ENCODE results near the gene PIPOX. TPM values are rescaled to one million over a fixed set of nuclear protein-coding genes. Genes with fewer than 3 reads are reported as not detected.

The PIPOX gene
- total and polyA plus RNA-seq, 2 donors (not counting 3 experiments of a cell fraction or from before 2014, with no cell fraction given) = 0.62 to 2.5 TPM

DNA sequence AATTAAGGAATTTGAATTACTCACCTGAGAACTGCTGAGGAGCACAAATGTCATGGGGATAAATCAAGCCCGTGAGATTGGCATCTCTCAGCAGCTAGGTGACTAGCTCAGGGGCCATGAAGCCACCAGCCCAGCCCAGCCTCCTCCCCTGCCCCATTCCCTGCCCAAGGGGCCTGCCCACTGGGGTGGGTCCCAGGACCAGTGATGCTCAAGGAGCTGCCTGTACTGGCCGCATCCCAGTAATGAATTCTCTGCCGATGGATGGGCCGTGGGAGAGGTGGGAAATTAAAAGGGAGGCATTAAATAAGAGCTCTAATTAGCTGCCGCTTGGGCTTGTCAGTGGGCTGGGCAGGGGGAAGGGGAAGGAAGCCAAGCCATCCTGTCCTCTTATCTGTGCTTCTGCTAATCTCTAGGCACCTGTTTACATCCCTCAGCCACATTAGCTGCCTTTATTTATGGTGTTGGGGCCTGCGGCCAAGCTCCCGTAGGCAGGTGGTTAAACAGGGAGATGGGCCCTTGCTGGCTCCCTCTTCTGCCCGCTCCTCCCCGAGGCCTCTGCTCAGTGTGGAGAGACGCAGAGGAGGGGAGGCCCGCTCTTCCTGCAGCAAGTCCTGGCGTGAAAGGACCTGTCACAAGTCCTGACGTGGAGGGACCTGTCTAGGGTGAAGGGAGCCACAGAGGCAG, 48.8 kb downstream of the PIPOX start:
- intact Hi-C loops (cut with micrococcal nuclease) = no loop called here
- CTCF ChIA-PET = interaction anchor here (0.7 to 4.5 kb wide), 6 partner anchors 20 to 138 kb away, joined by 4 to 23 read pairs (median 5); no protein-coding TSS in a partner anchor
- no TSS peak for BruUV-seq (replicated peaks)

More for the DNA sequence above, 48.8 kb downstream of the PIPOX start:
- Histone ChIP-seq H3K4me3 (replicated peaks in 1 of 3; ENCODE audit: insufficient read depth in 1 of 3, low read depth in 1 of 3, low read length in 3 of 3) (no peak overlapping the region), H3K9me3 (replicated peaks; ENCODE audit: control insufficient read depth, insufficient read depth, low read length) (no peaks in the 10 kb centered on the region), H3K4me1 (ENCODE audit: control insufficient read depth, extremely low read depth, insufficient read depth, low read length) (no peaks in the 10 kb centered on the region), H3K4me2 (ENCODE audit: insufficient read depth, low read length) (no peak overlapping the region), H3K27me3 (ENCODE audit: control insufficient read depth in 2 of 2, insufficient read depth in 2 of 2, low read length in 2 of 2) (no peaks in the 10 kb centered on the region), H2AFZ (ENCODE audit: low read depth, low read length) (no peak overlapping the region), H3K27ac (ENCODE audit: insufficient read depth, low read depth, low read length) (no peak overlapping the region), H3K36me3 (ENCODE audit: control insufficient read depth in 2 of 2, extremely low read depth in 1 of 2, insufficient read depth in 2 of 2, low read length in 2 of 2) (peaks cover 0 to 25% of the 10 kb centered on the region in 2 experiments), H3K9ac (replicated peaks; ENCODE audit: extremely low read depth, insufficient read depth, low read length) (no peak overlapping the region), H3K79me2 (ENCODE audit: control insufficient read depth, insufficient read depth, low read length) (no peaks in the 10 kb centered on the region), H3K9me1 (replicated peaks; ENCODE audit: control insufficient read depth, extremely low read depth, insufficient read depth, low read length) (no peaks in the 10 kb centered on the region), H4K20me1 (replicated peaks; ENCODE audit: control insufficient read depth, extremely low read depth, insufficient read depth, low read length) (no peaks in the 10 kb centered on the region)
- TF ChIP-seq GATA2 (IDR thresholded peaks at IDR 0.05; ENCODE audit: insufficient read depth, insufficient read length, low read depth, low read length) (no peak), MYC (IDR thresholded peaks at IDR 0.05; ENCODE audit: low read depth, low read length) (no peak), POLR2AphosphoS5 (IDR thresholded peaks at IDR 0.05; ENCODE audit: insufficient read depth, low read depth, low read length) (no peak), MAX (IDR thresholded peaks at IDR 0.05; ENCODE audit: insufficient read depth, insufficient read length) (no peak), JUN (IDR thresholded peaks at IDR 0.05; ENCODE audit: borderline replicate concordance, insufficient read depth, insufficient read length, low read depth) (no peak), FOS (IDR thresholded peaks at IDR 0.05; ENCODE audit: borderline replicate concordance, insufficient read depth, low read length) (no peak), POLR2A (IDR thresholded peaks at IDR 0.05; ENCODE audit: low read depth, low read length) (no peak), EZH2 (IDR thresholded peaks at IDR 0.05; ENCODE audit: borderline replicate concordance, low read depth, low read length, severe bottlenecking) (no peak)
- TF ChIP-seq, protein P1, sequence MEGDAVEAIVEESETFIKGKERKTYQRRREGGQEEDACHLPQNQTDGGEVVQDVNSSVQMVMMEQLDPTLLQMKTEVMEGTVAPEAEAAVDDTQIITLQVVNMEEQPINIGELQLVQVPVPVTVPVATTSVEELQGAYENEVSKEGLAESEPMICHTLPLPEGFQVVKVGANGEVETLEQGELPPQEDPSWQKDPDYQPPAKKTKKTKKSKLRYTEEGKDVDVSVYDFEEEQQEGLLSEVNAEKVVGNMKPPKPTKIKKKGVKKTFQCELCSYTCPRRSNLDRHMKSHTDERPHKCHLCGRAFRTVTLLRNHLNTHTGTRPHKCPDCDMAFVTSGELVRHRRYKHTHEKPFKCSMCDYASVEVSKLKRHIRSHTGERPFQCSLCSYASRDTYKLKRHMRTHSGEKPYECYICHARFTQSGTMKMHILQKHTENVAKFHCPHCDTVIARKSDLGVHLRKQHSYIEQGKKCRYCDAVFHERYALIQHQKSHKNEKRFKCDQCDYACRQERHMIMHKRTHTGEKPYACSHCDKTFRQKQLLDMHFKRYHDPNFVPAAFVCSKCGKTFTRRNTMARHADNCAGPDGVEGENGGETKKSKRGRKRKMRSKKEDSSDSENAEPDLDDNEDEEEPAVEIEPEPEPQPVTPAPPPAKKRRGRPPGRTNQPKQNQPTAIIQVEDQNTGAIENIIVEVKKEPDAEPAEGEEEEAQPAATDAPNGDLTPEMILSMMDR (IDR thresholded peaks at IDR 0.05; ENCODE audit: extremely low read depth in 1 of 2, insufficient read depth in 1 of 2, low read depth in 1 of 2, low read length in 2 of 2) = no peak
- POLR2A ChIA-PET = no interaction called here
- DNase-seq (ENCODE audit: low read depth, low spot score) = no peak
- FAIRE-seq = no peak
- dilution Hi-C loops (cut with MboI; ENCODE audit: extremely low pct_ligation_motif_present, low sequenced_read_pairs) = no loop called here
